GM19043 (cell line): ENCODE data around the gene ANO4.
"Not testable (repeated sequence)": the region's sequence is repeated elsewhere in the genome, so short reads cannot be mapped to it uniquely, and the experiment has no call there.

Source experiments
- ATAC-seq: cut with Tn5 transposase; IDR thresholded peaks from one replicate; pipeline ENCODE4 v1.9.1; 2021; ENCODE audit warnings: low read depth; ENCODE audit not compliant: unreplicated experiment

Gene ANO4

DNA sequence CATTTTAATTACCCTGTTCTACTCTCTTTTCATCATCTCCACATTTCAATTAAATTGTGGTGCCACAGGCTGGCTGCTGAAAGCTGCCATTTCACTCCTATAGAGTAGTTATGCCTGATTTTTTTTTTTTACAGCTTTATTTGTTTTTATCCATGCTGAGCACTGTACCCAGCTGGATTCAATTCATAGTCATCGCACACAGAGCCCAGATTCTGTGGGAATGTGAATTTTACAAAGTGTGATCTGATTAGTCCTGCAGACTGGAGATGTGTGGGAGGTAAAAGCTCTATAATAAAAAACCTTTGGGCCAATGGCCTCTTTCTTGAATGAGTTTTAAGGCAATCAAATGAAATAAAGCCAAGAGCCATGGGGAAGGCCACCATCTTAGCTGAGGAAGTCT, 190.2 kb downstream of the ANO4 start:
- no peak for ATAC-seq

DNA sequence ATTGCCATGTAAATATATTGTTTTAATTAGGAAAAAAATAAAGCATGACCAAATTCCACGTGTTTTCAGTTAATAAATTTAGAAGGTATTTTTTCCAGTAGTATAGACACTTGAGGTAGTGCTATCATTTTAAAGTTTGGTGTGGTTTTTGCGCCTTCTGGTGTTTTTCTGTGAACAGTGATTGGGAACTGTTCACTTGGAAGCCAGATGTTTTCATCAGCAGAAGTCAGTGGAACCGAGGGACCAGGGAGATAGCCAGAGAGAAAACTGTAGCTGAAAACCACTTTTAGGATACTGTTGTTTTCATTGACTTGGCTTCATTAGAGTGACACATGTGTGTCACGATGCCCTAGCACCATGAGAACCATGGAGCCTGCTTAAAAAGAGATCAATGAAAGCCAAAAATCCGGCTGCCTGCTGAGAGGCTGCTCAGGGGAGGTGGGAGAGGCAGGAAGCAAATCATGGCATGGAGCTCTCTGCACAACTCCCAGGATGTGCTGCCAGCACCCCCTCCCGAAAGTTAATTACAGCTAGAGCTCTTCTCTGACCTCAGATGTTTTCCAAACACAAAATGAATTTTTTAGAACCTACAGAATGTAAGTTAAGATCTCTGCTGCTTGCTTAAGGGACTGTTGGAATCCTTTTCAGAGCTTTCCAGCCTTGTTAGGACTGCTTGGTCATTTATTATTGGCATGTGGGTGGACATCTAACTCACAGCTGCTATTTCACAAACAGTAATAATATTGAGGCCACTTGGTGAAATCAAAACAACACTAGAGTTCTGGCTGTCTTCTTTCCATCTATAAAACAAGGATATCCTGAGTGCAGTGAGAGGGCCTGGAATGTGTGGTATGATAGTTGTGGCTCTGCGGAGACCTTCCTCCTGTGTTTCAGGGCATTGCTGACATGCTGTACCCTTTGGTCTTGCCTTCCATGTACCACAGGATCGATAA, 192.3 kb downstream of the ANO4 start:
- no peak for ATAC-seq

DNA sequence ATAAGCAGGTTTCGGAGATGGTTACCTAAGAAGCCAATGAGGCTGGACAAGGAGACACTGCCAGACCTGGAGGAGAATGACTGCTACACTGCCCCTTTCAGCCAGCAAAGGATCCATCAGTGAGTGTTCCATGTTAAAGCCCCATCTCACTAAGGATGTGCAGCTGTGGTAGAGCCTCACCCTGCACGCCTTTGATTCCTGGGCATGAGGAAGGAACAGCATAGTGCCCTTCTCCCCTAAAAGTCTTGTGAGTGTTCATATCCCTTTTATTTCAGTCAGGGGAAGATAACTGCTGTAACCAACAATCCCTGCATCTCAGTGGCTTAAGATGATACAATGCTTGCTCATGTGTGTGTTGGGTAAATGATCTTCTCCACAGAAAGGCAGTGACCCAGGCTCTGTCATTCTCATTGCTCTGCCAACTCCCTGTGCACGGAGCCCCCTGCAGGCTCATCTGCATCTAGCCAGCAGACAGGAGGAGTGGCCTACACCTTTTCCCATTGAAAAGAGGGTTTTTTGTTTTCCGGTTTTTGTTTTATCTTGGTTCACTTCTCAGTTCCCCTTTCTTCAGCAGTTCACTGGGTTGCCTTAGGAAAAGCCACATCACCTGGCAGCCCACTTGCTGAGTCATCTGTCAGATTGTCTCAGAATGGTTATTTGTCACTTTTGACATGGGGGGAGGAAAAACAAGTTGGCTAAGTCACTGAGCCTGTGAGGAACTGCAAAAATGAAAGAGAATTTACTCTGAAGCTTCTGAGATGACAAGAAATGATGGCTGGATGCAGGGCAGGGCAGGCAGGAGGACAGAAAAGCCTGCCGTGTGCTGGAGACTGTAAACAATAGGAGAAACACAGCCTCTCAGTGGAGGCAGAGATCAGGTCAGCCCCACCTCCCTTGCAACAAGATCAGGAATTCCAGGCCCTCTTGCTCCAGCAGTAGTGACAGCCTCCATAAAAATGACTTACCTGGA, 193.3 kb downstream of the ANO4 start:
- peak; percentile 95 for ATAC-seq

DNA sequence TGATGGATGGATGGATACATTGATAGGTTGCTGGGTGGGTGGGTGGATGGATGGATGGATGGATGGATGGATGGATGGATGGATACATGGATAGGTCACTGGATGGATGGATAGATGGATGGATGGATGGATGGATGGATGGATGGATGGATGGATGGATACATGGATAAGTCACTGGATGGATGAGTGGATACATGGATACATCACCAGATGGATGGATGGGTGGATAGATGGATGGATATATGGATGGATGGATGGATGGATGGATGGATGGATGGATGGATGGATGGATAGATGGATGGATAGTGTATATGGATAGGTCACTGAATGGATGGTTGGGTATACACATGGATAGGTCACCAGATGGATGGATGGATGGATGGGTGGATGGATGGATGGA, 194.9 kb downstream of the ANO4 start:
- not testable (repeated sequence) for ATAC-seq

DNA sequence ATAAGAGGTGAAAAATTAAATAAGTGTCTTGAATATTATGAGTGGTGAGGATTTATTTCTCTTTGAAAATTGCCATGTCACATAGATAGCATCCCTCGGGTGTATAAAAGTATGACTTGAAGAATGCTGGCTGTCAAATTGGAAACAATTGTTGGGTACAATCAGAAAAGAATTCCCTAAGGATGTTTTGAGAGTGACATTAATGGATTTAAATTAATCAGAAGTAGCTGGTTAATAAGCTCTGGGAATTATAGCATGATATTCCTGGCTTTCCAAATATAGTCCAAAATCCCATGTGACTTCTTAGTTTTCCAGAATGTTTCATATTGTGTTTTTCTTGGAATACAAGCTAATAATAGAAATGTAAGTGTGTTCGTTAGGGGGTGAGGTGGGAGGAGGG, 196.5 kb downstream of the ANO4 start:
- ATAC-seq: no peak

DNA sequence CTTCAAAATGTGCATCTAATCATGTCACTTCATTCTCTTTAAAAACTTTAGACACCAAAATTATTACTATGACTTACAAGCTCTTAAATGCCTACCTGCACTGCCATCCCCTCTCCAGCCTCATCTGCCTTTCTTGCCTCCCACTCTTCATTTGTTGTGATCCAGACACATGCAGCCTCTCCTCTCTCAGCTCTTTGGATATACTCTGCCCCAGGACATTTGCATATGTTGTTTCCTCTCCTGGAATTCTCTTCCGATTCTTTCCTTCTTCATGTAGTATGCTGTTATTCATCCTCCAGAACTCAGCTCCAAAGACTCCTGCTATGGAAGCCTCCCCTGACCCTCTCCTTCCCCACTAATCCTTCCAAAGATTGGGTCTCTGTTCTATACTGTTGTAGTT, 197.6 kb downstream of the ANO4 start:
- no peak for ATAC-seq

DNA sequence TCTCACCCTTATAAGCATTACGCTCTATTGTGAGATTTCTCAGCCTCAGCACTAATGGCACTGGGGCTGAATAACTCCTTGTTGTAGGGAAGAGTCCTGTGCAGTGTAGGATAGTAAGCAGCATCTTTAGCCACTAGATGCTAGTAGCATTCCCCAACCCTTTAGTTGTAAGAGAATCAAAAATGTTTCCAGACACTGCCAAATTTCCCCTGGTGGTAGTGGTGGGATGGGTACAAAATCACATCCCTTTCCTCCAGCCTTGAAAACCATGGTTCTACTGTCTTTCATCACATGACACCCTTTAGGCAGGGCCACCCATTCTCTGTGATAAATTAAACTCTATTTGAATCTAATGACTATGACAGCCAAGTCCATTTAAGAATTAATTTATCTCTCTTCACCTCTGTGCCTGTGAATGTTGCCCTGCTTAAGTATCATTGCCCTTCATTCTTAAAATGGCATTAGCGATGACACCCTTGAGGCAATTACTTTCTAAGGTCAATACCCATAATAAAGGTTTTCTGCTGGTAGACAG, 199.4 kb downstream of the ANO4 start:
- ATAC-seq: no peak

DNA sequence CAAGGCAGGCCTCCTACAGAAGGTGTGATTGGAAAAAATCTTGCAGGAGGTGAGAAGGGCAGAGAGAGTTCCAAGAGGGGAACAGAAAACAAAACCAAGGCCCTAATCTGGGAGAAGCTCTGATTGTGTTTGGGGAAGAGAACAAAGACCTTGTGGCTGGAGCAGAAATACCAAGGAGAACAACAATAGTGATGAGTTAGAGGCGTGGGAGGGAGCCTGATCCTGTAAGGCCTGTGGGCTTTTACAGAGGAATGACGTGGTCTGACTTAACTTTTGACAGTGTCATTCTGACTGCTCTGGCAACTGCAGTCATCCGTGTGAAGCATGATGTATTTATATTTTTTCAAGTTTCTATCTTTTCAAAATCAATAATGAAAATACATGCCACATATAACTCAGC, 200.6 kb downstream of the ANO4 start:
- no peak for ATAC-seq

DNA sequence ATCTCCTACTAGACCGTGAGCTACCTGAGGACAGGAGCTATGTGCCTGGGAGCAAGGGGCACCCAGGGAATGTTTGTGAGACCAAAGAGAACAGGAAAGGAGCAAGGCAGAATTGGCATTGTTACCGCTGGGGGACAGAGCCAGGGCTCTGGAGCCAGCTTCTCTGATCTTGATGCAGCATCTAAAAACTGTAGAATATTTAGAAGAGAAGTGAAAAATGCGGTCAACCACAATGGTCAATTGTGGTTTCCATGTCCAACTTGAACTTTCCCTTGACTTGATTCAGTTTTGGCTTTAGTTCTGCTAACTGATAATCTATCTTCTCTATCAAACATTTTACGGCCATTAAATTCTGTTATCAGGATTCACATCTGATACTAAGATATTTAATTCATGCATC, 201.2 kb downstream of the ANO4 start:
- peak; percentile 76 for ATAC-seq

DNA sequence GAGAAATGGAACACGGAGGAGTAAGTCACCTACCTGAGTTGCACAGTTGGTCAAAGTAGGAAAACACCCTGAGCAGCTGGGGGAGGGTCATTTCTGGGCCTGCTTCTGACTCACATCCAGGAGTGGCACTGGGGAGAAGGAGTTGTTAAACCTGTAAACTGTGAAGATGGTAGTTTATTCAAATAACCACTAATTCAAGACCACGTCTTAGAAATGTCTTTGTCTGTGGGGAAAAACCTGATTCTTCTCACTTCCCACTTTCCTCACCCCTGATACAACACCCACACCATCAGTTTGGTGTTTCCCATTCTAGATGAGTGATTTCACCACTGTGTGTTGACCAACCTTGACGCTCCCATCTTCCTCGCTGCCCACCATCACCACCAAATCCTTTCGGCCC, 207.1 kb downstream of the ANO4 start:
- ATAC-seq: peak; percentile 56

DNA sequence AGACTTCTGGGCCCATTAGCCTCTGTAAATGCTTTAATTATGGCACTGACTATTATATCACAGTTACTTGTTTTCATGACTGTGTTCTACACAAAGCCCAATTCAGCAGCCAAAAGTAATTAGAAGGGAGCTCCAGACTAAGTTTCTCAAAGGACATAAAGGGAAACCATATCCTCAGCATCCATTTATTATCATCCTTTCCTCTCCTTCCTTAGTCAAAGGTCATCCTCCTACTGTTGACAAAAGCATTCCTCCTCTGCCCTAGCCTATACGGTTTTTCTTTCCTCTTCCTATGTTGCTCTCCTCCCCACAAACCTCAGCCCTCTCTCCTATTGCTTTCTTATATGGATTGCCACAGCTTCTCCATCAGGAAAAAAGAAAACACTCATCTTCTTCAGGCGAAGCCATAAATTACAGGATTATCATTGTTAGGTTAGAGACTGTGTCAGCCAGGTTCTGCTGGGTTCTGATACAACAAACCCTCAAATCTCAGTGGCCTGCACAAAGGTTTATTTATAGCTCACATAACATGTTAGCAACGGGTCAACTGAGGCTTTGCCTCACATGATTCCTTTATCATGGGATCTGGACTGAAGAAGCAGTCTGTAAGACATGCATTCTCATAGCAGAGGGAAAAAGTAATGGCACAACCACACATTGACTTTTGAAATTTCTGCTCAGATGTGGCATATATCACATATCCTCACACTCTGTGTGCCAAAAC, 208.3 kb downstream of the ANO4 start:
- ATAC-seq: no peak

DNA sequence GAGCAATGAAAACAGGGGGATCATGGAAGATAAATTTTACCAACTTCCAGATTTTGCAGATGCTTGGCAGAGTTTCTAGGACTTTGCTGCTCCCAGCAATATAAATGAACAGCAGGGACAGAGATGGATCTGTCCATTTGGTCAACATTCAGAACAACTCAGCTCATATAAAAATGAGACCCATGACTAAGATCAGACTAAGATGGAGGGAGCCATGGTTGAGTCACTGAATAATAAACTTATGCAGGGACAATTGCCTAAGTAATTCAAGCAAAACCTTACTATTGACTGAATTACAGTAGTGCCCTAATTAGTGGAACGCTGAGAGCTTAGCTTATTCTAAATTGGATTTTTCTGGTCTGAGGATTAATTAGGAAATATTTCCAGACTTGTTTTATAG, 210.3 kb downstream of the ANO4 start:
- no peak for ATAC-seq

DNA sequence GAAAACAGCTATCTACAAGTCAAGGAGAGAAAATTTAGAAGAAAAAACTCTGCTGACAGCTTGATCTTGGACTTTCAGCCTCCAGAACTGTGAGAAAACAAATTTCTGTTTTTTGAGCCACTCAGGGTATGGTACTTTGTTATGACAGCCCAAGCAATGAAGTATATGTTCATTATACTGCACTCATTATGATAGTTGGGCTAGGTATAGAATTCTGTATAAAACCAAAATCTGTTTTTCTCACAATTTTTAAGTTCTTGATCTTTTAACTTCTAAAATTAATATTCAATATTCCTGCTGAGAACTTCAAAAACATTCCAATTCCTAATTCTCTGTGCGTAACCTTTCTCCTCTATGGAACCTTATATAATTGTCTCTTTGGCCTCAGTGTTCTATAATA, 214.7 kb downstream of the ANO4 start:
- no peak for ATAC-seq

DNA sequence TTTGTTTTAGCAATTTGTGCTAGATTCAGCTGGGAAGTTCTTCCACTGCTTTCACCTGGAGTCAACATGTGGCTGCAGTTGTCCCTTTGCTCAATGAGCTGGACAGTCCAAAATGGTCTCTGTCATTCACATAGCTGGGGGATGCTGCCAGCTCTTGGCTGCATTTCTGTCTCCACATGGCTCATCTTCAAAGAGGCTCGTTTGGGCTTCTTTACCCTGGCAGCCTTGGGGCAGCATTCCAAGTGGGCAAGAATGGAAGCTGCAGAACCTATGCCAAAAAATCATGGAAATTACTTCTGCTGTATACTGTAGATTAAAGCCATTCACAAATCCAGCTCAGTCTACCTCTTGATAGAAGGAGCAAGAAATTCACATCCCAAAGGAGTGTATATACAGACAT, 216.3 kb downstream of the ANO4 start:
- no peak for ATAC-seq

DNA sequence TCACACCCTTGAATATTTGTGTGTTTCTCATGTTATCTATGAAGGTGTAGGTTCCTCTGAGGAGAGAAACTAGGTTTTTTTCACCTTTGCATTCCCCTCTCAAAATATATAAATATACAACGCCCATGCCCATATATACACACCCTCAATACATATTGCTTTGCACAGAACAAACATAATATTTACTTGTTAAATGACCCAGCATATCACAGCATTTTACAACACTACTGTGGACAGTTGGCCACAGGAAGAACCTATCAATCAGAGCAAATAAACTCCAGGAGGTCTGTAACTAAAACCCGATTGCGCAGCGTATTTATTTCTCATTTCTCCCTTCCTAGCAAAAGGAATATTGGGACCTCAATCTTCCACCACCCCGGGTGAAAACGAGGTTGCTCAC, 219.4 kb downstream of the ANO4 start:
- ATAC-seq: no peak

DNA sequence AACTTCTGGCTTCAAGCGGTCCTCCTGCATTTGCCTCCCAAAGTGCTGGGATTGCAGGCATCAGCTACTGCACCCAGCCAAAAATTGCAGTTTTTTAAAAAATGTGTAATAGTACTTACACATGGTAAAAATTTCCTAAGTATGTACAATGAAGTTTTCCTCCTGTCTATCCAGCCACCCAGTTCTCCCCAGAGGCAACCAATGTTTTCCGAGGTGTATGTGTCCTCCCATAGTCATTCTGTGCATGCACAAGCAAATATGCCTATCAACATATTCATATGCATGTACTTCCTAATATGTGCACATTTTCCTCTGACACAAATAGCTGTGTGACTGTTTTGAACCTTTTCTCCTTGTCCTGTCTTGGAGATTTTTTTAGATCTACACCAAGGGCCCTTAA, 220.5 kb downstream of the ANO4 start:
- no peak for ATAC-seq

DNA sequence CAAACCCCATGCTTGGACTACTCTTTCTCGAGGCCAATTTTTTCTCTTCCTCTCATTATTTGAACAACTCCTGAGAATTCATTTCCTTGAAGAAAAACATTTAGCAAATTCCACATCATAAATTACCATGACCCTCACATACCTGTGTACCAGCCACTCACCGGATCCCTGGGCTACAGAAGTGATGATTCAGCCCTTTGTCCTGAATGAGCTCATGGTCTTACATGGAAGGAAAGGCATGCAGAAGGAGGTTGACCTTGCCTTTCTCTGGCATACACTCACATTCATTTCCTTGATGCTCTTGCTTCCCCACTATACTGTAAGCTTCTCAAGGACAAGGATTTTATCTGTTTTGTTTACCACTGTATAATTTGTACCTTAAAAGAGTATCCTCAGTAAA, 224.0 kb downstream of the ANO4 start:
- no peak for ATAC-seq

DNA sequence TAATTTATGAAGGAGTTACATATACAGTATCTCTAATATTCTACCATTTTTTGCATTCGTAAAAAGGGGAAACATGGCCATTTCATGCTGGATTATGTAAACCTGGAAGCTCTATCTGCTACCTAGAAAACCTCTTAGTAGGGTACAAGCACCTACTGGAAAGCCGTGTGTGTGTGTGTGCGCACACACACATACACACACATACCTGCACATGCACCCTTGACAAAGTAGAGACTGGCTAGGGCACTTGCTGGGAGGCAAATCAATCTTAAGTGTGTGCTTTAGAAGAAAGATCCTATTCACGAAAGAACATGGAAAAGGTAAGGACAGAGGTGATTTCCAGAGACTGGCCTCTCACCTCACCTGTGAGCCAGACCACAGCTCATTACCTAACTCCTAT, 224.6 kb downstream of the ANO4 start:
- ATAC-seq: no peak

DNA sequence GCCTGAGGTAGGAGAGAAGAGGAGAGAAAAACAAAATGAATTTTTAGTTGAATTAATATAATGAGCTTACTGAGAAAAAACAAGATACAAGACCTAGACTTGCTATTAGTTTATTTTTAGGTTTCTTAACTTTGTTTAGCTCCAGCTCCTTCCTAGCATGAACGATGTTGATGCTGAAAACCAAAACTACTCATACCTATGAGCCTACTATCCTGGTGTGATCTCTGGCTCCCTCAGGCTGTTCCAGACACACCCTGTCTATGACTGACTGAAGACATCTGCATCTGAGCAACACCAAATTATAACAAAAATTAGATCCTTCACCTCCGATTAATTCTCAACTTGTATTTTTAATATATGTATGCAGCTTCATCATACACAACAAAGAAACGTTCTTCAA, 225.1 kb downstream of the ANO4 start:
- no peak for ATAC-seq

DNA sequence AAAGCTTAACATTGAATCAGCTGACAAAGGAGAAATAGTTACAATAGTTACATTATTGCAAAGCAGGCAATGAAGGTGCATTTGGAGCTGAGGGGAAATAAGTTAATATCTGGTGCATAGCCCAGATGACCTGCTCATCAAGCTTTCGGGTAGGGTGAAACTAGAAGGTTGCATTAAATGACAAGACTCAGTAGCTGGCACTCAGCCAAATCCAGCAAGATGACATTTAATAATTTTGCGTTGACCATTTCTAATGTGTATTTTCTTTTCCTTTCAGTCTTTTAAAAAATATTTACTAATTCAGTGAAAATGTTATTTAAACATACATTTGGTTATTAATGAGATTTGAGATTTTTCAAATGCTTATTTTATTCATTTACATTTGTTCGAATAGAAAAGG, 226.9 kb downstream of the ANO4 start:
- ATAC-seq: no peak
